Left lung (tissue), 10 donors: ENCODE results near the gene FBXO7. TPM values are rescaled to one million over a fixed set of nuclear protein-coding genes. Genes with fewer than 3 reads are reported as not detected.

Source experiments
- ATAC-seq: fragments of 200-7000 bp; cut with Tn5 transposase; one replicate; pipeline ENCODE4 v1.9.1; 2020; ENCODE audit warnings: moderate library complexity
- DNase-seq, 4 donors: peaks; one replicate each; pipeline ENCODE4 v3.0.0-alpha.2; 2013 to 2020
- H3K27ac ChIP-seq, 2 donors: fragments of 200-600 bp; sonication (generic) in 1 of 2; one replicate each; pipeline versions ENCODE4 v1.5.0 to v1.8.0; 2020 to 2021
- H3K27me3 ChIP-seq, 2 donors: fragments of 200-600 bp; sonication (generic) in 1 of 2; one replicate each; pipeline versions ENCODE4 v1.5.0 to v1.8.0; 2020 to 2021
- H3K36me3 ChIP-seq, 2 donors: fragments of 200-600 bp; sonication (generic) in 1 of 2; one replicate each; pipeline versions ENCODE4 v1.5.0 to v1.8.0; 2020 to 2021
- H3K4me1 ChIP-seq, 2 donors: fragments of 200-600 bp; one replicate each; pipeline ENCODE4 v1.8.0; 2021
- H3K4me3 ChIP-seq, 2 donors: fragments of 200-600 bp; sonication (generic) in 1 of 2; one replicate each; pipeline versions ENCODE4 v1.5.0 to v1.8.0; 2020 to 2021; ENCODE audit warnings: mild to moderate bottlenecking in 1 of 2
- H3K9me3 ChIP-seq, 2 donors: fragments of 200-600 bp; sonication (generic) in 1 of 2; one replicate each; pipeline versions ENCODE4 v1.5.0 to v1.8.0; 2020 to 2021
- intact Hi-C, 2 donors: fragments of 100-400 bp; cut with DNase I; formaldehyde crosslinking; loops; one replicate each; pipeline versions ENCODE4 v1.11.2 to v1.14.2; 2022
- polyA plus RNA-seq, 6 donors: library from polyadenylated mRNA; unstranded; fragments of 120-200 nt; gene quantifications; one replicate each; pipeline ENCODE4 v1.2.1, GENCODE V29; 2013; ENCODE audit not compliant: insufficient read length in 6 of 6
- total RNA-seq, 2 donors: library from RNA; stranded (reverse); fragmentation: NEBNext Ultra II Directional; extraction: Animal tissue kit (Norgen Biotek cat#: 25700); gene quantifications; one replicate each; pipeline ENCODE4 v1.2.1, GENCODE V29; 2021
- TF ChIP-seq, protein P1 (sequence below), 2 donors: fragments of 200-600 bp; sonication (generic) in 1 of 2; IDR thresholded peaks; one replicate each; pipeline versions ENCODE4 v1.5.0 to v1.8.0; 2021; ENCODE audit warnings: antibody characterized with exemption in 2 of 2
- donor health status: DM: no; HTN: yes; CAD: no.
- donor health status: DM: no; HTN: no; CAD: no.

The FBXO7 gene
- total and polyA plus RNA-seq, 8 donors, result 84.5 to 114 (median 106) TPM

DNA sequence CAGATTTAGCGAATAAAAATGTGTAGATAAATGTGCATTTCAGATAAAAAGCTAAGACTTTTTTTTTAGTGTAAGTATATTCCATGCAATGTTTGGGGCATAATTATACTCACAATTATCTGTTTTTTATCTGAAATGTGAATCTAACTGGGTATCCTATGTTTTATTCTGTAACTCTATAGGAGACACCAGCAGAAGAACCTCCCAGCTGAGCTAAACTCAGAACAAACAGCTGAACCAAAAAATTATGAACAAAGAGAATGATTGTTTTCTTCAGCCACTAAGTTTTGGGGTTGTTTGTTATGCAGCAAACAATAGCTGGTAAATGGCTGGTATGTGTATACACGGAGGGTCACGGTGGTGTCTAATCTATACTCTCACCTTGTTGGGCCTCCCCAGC is 42.9 kb downstream of the FBXO7 start:
- DNase-seq (no peak), ATAC-seq (no peak)
- Histone ChIP-seq H3K36me3 (no peaks in the 10 kb centered on the region), H3K9me3 (no peaks in the 10 kb centered on the region), H3K4me1 (no peaks in the 10 kb centered on the region), H3K4me3 (no peak overlapping the region), H3K27me3 (no peaks in the 10 kb centered on the region), H3K27ac (no peak overlapping the region)
- intact Hi-C loops, result no loop called here
- TF ChIP-seq, protein P1, sequence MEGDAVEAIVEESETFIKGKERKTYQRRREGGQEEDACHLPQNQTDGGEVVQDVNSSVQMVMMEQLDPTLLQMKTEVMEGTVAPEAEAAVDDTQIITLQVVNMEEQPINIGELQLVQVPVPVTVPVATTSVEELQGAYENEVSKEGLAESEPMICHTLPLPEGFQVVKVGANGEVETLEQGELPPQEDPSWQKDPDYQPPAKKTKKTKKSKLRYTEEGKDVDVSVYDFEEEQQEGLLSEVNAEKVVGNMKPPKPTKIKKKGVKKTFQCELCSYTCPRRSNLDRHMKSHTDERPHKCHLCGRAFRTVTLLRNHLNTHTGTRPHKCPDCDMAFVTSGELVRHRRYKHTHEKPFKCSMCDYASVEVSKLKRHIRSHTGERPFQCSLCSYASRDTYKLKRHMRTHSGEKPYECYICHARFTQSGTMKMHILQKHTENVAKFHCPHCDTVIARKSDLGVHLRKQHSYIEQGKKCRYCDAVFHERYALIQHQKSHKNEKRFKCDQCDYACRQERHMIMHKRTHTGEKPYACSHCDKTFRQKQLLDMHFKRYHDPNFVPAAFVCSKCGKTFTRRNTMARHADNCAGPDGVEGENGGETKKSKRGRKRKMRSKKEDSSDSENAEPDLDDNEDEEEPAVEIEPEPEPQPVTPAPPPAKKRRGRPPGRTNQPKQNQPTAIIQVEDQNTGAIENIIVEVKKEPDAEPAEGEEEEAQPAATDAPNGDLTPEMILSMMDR (IDR thresholded peaks at IDR 0.05), result no peak

DNA sequence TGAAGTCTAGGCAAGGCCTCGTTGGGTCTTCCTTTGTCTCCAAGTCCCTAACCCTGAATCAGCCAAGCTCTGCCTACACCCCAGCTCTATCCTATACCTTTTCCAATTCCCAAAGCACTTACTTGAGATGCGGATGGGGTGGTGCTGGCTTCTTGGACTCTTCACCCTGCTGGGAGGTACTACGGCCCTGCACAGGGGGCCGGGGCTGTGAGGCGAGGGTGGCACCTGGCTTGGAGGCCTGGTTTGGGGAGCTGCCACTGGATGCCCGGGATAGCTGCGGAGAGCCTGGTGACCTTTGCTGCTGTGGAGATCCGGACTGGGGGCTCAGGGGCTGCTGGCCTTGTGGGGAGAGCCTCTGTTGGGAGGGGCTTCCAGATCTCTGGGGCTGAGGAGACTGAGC is 43.3 kb downstream of the FBXO7 start:
- Histone ChIP-seq H3K27ac (no peak overlapping the region), H3K9me3 (no peaks in the 10 kb centered on the region), H3K4me3 (no peak overlapping the region), H3K27me3 (no peaks in the 10 kb centered on the region), H3K36me3 (no peaks in the 10 kb centered on the region), H3K4me1 (no peaks in the 10 kb centered on the region)
- intact Hi-C loops, result no loop called here
- TF ChIP-seq, protein P1 (IDR thresholded peaks at IDR 0.05), result no peak
- no peak for DNase-seq
- no peak for ATAC-seq

DNA sequence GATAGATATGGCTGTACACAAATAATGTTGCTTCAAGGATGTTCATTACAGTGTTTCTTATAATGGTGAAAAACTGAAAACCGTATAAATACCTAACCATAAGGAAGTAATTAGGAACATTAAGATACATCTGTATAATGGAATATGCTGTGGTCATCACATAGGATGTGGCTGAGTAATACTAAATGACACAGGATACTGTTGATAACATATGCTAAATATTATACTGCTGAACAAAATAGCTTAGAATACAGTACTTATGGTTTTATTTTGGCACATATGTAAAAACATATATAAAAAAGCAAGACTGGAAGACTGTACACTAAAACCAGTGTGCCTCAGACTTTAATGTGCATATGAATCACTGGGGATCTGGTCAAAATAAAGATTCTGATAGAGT is 43.8 kb downstream of the FBXO7 start:
- no peaks in the 10 kb centered on the region for H3K36me3 ChIP-seq
- H3K4me3 ChIP-seq, result no peak overlapping the region
- H3K27ac ChIP-seq, result no peak overlapping the region
- no peaks in the 10 kb centered on the region for H3K27me3 ChIP-seq
- ATAC-seq (no peak), DNase-seq (no peak)
- intact Hi-C loops, result no loop called here
- TF ChIP-seq, protein P1 (IDR thresholded peaks at IDR 0.05), result no peak
- no peaks in the 10 kb centered on the region for H3K9me3 ChIP-seq
- H3K4me1 ChIP-seq, result no peaks in the 10 kb centered on the region

DNA sequence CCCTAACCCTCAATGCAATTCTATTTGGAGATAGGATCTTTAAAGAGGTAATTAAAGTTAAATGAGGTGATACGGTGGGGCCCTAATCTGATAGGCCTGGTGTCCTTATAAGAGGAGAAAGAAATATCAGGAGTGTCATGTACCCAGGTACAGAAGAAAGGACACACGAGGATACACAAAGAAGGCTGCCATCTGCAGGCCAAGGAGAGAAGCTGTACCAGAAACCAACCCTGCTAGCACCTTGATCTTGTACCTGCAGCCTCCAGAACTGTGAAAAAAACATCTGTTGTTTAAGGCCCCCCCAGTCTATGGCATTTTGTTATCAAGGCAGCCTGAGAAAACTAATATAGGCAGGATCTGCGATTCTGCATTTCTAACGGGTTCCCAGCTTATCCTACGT is 44.2 kb downstream of the FBXO7 start:
- no peaks in the 10 kb centered on the region for H3K9me3 ChIP-seq
- H3K4me1 ChIP-seq, result no peaks in the 10 kb centered on the region
- no peaks in the 10 kb centered on the region for H3K36me3 ChIP-seq
- no peaks in the 10 kb centered on the region for H3K27me3 ChIP-seq
- ATAC-seq, result no peak
- intact Hi-C loops, result no loop called here
- H3K27ac ChIP-seq, result no peak overlapping the region
- TF ChIP-seq, protein P1 (IDR thresholded peaks at IDR 0.05), result no peak
- DNase-seq, result no peak
- no peak overlapping the region for H3K4me3 ChIP-seq

DNA sequence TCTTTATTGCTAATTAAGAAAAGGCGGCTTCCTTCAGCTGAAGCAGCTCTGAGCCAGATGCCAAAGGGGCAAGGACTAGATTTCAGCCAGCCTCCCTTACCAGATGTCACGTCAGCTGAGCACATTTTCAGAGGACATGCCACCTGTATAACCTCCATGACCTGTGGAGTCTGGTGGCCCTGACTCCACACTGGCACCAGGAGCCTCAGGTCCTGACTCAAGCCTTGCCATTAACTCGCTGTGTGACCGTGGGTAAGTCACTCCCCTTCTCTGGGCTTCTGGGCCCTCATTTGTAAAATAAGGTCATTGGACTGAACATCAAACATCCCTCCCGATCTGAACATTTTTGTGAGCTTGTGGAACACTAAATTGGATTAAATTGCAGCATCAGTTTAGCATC is 46.0 kb downstream of the FBXO7 start:
- TF ChIP-seq, protein P1 (IDR thresholded peaks at IDR 0.05), result no peak
- intact Hi-C loops, result loop anchor here in 1 of 2 donors (10.0 kb wide), 1 partner anchor 274 kb away; no protein-coding TSS in a partner anchor
- no peaks in the 10 kb centered on the region for H3K27me3 ChIP-seq

More for the DNA sequence above, 46.0 kb downstream of the FBXO7 start:
- no peak for DNase-seq
- H3K27ac ChIP-seq, result no peak overlapping the region
- H3K9me3 ChIP-seq, result no peaks in the 10 kb centered on the region
- no peak overlapping the region for H3K4me3 ChIP-seq
- no peak for ATAC-seq
- H3K4me1 ChIP-seq, result no peaks in the 10 kb centered on the region
- no peaks in the 10 kb centered on the region for H3K36me3 ChIP-seq
